Activated T-cell treated with anti-CD3 and anti-CD28 coated beads for 4 hours (primary cell): ENCODE results near the gene ARMC8.

Source experiments
- DNase-seq: peaks from one replicate; pipeline ENCODE4 v3.0.0-alpha.2; 2020

ARMC8 gene

DNA sequence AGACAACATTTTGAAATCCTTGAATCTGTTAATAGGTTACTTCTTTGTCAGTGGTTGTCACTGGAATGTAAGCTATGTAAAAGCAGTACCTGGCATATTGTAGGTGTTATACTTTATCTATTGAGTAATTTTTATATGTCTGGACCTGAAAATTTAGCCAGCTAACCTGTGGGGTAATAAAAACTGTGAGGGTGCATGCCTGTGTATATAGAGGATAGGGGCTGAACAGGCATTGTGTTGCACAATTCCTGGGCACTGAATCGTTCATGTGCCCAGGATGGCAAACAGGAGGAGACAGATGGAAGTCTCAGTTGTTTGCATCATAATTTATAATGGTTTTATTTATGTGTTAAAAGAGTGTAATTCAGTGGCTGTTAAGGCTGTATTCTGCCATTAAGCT, 67.1 kb downstream of the ARMC8 start:
- no peak for DNase-seq

DNA sequence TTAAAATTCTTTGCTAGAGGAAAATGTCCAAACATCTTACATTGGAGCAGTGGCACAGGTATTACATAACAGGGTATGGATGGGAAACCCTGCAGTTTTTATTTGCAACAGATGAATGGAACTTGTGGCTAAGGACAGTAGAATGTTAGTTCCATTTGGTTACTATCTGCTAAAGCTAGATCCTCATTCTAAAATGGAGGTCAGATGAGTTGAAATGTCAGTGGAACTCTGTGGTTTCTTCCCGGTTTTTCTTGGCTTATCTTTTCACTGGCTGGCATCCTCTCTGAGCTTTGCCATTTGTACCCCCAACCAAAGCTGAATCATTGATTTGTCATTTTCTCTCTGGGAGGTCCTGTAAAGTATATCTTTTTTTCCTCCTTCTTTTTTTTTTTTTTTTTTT, 68.9 kb downstream of the ARMC8 start:
- no peak for DNase-seq

DNA sequence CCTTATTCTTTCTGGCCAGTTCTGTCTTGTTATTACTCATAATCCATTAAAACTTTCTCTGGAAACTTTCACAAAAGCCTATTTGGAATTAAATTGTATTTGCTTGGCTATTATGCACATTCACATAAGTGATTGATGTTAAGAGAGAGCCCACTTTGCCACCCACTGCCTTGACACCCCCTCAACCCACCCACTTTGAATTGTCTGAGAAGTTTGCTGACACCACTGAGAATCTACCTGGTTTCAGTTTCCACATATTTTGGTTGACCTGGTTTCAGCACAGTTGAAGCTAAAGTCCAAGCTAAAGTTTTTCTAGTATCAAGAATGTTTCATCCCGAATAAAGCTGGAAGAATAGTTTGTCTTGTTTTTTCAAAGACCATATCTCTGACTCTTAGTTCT, 70.9 kb downstream of the ARMC8 start:
- DNase-seq, result no peak

DNA sequence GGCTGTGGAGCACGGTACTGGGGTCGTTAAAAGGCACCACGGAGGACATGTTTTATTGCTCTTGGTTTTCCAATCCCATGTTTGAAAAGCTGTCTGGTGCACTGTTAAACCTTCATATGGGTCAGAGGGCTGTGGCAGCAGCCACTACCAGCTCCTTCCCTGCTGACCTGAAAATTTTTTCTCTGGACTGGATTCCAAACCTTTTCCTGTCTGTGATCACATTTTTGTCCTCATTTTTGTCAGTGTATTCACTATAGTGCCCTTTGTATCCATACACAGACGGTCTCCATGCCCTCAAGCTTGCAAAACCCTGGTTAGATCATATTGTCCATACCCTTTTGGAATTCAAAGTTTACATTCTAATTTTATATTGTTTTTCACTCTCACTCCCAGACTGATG, 72.0 kb downstream of the ARMC8 start:
- DNase-seq, result no peak

DNA sequence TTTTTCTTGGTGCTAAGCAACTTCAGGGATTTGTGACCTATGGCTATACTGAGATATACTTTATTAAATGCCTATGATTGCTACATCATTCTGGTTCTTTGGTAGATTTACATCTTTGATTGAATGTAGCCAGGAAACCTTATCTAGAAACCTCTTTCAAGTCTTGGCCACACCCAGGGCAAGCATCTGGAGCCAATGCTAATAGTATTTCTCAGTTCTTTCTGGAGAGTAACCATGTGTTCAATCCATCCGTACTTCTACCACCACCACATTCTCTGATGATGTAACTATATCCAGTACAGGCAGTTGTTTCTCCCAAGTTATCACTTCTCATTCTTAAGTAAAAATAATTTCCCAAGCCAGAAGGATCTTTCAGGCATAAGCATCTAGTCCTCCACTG, 73.5 kb downstream of the ARMC8 start:
- DNase-seq, result no peak

DNA sequence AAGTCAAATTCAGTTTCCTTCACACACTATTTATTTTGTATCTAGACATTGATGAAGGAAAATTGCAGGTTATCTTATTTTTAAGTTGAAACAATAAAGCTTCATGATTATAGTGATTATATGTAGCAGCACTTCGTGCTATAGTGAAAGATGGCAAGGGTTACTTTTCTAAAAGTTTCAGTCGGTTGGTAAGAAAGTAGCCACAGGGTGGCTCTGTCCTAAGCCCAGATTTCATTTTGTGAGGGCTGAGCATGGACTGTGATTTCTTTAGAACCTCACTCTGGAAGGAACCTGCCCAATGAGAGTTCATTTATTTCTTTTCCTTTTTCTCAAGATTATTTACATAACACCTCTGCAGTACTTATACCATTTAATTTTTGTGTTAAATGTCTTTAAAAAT, 76.0 kb downstream of the ARMC8 start:
- DNase-seq, result no peak

DNA sequence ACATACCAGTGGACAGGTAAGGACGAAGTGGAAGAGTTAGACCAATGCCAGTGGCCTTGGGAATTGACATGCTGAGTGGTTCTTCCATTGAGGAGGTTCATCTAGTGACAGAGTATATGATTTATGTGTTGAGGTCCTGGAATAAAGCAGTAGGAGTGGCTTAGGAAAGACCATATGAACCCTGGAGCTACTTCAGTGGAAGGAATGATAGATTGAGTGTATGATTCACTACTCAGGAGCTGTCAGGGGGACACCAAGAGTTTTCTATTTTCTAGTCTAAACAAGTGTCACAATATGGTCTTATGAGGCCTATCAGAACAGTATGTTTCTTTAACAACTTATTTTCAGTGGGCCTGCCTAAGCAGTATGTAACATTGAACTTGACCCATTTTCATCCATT, 78.6 kb downstream of the ARMC8 start:
- no peak for DNase-seq

DNA sequence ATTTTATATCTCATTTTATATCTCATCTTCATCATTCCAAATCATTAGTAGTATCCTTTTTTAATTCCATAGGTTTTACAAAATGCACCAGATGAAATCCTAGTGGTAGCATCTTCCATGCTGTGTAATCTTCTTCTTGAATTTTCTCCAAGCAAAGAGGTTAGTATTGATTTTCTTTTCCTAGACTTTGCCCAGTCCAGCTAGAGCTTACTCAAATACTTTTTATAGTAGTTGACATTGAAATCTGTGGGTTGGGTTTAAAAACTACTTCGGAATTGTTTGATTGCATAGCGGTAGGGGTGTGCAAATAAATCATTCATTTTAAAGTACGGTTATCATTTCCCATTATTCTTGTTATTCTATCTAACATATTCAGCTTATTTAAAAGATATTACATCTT, 80.0 kb downstream of the ARMC8 start:
- no peak for DNase-seq

DNA sequence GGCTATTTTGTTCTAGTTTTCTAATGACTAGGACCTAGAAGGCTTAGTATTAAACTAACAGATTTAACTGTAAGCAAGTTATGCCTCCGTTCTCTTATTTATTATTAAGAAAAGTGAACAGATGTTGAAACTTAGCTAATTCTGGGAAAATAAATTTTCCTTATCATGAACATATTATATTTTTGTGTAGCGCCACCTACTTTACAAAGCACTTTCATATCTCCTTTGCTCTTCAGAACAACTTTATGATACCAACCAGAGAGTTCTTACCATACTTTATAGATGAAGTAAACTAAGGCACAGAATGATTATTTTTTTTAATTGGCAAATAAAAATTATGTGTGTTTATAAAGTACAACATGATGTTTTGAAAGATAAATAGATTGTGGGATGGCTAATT, 83.1 kb downstream of the ARMC8 start:
- DNase-seq, result no peak

DNA sequence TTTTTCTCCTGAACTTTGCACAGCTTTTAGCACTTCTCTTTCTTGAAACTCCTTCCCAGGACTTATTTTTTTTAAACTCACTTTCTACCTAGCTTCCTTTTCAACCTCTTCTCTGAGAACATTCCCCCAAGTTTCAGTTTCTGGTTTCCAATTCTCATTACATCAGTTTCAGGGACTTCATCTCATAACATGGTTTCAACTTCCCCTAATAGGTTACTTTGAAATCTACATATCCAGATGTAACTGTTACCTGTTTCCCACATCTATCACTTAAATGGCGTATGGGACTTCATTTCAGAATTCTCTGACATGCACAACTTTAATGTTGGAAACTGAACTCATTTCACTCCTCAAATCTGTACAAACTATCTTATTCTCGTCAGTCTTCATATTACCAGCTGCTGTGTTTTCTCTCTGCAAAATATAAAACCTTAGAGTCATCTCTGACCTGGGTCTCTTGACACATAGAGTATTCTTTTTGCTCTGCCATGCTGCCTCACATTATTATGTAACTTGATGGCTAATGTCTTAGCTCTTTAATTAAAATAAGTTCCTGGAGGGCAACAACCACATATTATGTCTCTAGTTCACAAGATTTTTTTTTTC, 84.2 kb downstream of the ARMC8 start:
- no peak for DNase-seq

DNA sequence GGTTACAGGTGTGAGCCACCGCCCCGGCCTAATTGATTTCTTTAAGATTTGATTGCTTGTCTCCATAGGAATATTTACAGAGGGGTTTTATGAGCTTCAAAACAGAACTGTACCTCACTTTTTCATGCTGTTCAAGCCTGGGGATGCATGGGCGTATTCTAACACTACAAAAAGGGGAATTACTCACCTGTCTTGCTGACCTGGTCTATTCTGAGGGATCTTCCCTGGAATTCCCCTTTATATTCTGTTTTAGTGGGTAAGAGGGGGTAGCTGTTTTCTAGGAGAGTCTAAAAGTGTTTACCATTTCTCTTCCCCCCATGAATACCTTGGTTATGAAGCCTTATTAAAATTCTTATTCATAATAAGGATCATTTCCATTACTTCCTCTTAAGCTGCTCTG, 94.5 kb downstream of the ARMC8 start:
- no peak for DNase-seq

DNA sequence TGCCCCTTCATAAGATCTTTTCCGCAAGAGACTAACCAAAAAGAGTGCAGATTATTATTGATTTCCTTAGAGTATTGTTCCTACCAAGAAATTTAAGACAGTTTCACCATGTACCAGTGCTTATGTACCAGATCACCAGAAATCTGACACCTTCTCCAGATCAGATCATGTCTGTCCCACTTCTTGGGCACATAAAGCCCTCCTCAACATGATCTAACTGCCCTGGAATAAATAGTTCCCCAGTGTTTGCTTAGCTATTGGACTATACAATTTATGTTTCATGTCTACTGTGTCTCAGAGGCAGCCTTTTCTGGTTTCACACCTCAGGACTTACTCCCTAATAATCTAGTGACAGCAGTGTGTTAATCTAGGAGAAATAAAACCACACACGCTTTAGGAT, 95.7 kb downstream of the ARMC8 start:
- DNase-seq, result no peak

DNA sequence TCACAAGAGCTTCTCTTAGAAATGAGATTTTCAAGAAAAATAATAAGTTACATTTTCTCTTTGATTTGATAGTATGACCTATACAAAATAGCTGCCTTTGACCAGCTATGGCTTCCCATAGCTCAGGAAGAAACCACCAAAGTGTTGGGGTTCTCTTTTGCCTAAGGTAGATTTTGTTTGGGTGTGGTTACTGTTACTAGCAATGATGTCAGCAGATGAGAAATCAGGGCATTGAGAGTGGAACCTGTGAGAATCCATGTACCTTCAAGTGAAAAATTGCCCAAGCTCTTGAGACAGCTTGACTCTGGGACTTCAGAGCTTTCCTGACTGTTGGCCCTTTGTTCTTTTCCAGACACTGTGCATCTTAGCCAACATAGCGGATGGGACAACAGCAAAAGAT, 97.0 kb downstream of the ARMC8 start:
- no peak for DNase-seq

DNA sequence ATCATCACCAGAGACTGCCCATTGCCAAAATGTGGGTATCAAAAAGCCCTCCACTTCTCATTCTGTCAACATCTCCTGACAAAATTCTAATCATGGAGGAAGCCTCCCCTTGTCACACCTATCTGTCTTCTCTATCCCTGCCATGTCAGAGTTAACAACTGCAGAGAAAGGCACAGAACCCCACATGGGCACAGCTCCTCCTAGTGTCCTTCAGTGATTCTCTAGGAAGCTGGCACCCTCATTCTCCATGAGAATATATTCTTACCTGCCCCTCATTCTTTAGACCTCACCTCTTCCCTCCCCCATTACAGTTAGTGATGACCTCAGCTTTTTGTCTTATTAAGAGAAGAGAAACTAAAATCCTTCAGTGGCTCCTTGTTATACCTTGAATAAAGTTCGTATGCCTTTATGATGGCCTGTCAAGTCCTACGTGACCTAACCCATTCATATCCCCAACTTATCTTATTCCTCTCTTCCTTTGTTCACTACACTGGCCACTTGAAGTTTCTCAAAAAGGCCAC, 97.9 kb downstream of the ARMC8 start:
- DNase-seq, result no peak

DNA sequence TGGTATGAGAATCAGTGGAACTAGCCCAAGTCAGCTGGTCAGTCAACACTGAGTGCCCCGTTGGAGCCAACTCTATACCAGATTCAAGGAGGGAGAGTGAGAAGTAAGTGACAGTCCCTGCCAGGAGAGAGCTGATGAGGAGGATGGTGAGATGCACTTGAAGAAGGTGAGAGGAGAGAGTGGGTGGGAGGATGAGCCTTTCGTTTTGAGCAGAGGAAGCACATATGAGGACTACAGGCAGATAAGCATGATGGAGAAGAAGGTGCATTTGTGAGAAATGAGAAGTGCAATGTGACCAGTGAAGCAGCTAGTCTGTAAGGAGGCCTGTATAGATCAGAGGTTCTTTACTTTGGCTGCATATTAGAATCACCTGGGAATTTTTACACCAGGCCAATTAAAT, 102.2 kb downstream of the ARMC8 start:
- no peak for DNase-seq

DNA sequence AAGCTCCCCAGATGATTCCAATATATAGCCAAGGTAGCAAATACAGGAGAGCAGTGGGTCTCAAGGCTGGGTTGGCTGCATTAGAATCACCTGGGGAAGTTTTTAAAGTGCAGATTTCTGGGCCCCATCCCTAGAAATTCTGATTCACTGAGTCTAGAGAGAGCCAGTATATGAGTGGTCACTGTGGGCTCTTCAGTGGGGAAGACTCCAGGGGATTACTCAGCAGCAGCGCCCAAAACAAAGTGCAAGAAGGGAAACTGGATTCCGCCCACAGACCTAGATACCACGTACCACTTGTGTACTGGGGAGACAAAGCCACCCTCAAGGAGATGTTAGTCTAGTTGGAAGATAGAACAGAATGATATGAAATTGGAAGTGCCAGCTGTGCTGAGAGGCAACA, 102.6 kb downstream of the ARMC8 start:
- no peak for DNase-seq

DNA sequence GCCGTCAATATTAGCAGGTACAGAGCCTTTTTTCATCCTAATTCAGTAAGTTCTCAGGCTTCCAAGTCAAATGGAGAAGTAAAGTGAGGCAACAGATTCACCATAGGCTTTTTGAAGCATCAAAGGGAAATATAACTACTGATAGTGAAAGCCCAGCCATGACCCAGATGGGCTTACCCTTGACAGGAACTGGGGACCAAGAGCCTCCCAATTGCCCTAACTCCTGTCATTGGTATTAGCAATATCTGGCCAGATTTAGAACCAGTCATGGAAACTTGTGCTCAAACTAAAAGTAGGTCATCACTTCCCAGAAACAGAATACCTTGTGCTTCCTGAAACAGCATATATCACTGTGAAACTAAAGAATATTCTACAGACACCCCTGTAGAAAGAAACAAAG, 109.5 kb downstream of the ARMC8 start:
- DNase-seq, result no peak

DNA sequence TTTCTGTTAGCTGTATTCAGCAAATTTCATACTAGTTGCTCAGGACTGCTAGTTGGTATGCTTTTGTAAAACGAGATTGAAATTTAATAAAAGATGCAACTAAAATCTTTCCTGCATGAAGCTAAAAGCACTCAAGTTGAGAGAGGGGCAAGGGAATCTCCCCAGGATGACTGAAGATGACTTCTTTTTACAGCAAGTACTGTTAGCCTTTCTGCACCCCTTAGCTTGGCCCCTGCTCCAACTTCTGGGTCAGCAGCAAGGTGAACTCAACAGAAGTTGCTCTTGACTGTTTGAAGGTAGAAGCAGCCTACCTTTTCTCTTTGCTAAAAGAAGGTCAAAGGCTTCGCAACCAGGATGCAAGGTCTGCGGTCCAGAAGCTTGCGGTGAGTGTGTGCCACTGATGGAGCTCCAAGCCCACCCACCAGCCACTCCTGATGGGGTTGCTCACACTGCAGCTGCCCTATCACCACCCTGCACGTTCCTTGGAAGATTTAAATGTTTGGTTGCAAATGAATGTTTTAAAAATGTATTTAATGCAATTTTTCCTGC, 110.0 kb downstream of the ARMC8 start:
- no peak for DNase-seq

DNA sequence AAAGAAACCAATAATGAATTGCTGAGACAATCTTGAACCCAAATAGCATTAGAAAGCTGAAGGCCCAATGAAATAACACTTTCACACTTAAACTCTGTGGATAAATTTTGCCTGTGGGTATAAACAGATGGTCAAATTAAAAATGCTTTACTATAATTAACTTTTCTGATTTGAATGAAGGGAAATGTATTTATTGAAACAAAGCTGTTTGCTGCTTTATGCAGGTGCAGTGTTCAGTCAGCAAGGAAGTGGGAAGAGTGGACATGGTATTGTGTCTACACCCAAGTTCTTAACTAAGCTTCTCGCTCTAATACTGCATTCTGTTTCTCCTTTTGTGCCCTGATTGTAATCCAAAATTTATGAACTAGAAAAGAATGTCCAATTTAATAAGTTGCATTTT, 110.8 kb downstream of the ARMC8 start:
- no peak for DNase-seq

DNA sequence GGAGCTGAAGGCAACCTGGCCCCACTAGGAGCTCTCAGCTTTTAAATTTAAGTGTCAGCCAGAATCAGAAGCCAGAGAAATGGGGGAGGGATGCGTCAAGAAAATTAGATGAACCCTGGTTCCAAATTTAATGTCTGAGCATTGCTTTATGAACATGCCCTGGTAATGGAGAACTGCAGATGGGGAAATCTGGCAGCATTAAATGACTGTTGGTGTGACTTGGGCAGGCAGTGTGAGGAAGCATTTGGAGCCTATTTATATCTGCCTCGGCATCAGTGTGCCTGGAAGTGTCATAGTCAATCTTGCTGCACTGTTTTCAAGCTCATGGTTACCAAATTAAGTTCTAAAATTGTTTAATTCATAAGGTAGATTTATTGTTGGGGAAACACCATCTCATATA, 113.5 kb downstream of the ARMC8 start:
- DNase-seq, result no peak

DNA sequence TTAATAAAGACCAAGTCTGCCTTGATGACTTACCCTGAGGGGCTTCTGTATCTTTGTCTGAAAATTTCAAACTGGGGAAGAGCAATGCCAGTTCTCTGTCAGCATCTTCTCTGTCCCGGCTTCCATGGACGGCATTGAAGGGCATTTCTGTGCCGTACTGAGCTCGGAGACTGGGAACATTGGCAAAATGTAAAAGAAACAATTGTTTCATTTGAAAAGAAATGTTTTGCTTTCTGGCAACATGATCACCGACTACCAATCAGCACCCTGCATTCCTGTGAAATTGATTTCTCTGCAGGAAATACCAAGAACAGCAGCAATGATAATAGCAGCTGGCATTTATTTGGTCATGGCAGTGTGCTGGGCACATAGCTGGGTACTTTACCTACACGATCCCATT, 116.4 kb downstream of the ARMC8 start:
- DNase-seq, result no peak

DNA sequence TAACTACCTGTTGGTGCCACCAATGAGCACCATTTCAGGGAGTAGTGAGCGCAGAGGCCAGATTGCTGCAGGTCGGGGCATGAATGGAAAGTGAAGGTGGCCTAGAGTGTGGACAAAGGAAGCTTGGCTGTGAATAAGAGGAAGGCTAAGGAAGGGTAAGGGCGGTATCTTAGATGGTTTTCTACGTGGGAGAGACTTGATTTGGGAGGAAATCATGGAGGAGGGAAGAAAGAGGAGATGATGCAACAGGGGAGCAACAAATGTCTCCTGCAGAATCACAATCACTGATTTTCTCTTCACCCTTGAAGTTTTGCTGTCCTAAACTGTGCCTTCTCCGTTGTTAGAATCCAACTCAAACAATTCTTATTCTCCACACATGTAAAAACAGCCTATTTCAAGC, 120.8 kb downstream of the ARMC8 start:
- no peak for DNase-seq

DNA sequence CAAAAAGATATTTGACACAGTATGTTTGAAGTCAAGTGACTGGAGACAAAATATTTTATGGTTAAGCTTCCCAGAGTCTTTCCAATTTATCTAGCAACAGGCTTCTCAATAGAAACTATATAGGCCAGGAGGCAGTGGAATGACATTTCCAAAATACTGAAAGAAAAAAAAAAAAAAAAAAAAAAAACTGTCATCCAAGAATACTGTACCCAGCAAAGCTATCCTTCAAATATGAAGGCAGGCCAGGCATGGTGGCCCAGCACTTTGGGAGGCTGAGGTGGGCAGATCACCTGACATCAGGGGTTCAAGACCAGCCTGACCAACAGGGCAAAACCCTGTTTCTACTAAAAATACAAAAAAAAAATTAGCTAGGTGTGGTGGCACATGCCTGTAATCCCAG, 121.7 kb downstream of the ARMC8 start:
- no peak for DNase-seq

DNA sequence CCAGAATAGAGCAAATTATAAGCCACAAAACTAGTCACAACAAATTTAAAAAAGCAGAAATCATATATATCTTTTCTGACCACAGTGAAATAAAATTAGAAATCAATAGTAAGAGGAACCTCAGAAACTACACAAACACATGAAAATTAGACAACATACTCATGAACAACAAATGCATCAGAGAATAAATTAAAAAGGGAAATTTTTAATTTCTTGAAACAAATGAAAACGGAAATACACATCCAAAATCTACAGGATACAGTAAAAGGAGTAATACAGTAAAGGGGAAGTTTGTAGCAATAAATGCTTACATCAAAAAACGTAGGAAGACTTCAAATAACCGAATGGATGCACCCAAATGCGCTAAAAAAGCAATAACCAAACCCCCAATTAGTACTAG, 123.4 kb downstream of the ARMC8 start:
- DNase-seq, result no peak

DNA sequence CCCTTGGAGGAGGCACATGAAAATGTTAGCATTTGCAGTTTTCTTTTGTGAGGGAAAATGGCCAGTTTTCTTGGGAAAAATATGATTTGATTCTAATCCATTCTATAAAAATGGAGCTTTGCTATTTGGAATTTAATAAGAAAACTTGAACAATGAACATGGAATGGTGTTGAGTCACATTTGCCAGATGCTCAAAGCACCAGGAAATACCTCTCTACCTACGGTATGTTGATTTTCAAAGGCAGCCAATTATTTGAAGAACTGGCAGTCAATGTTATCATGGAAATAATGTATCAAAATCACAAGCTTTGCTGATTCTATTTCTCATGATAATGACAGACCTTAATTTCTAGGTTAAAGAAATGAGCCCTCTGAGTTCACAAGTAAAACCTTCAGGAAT, 127.7 kb downstream of the ARMC8 start:
- DNase-seq, result no peak

DNA sequence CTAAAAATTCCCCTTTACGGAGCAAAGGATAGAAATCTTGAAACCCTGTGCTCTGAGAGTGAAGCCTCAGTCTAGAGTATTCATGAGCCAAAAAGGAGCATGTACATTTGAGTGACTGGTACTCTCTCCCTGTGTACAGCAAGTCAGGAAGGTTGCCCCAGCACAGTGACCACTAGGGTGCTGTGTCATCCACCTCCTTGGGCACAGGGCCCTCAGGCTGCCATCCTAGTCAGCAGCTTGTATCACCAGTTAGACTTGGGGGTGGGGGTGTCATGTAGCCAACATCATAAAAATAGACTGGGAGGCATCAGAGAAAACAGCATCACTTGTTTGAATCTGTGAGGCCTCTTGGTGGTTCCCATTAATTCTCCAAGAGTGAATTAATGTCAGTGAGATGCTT, 130.6 kb downstream of the ARMC8 start:
- DNase-seq, result no peak
